MCF 10A (cell line): ENCODE measurements around the gene DDX39A. TPM values are rescaled to one million over a fixed set of nuclear protein-coding genes. Genes with fewer than 3 reads are reported as not detected.

Experiments used
- BruUV-seq: library from RNA; stranded (reverse); fragments of 400-500 nt; replicated peaks from 2 replicates; lab custom pipeline; 2021; lab: Mats Ljungman, UMichigan
- CTCF ChIA-PET: fragments of 300-600 bp; sonication (Branson Sonifier 250); formaldehyde crosslinking; extraction: SDS; loops from one replicate; lab custom pipeline; 2021; ENCODE audit warnings: antibody characterized with exemption, inconsistent platforms; lab: Yijun Ruan, JAX
- POLR2A ChIA-PET: fragments of 300-600, 350-650 bp; sonication (Branson Sonifier 250); formaldehyde crosslinking; extraction: SDS; loops from one replicate; lab custom pipeline; 2020; ENCODE audit warnings: antibody characterized with exemption, inconsistent platforms; lab: Yijun Ruan, JAX
- DNase-seq: peaks from one replicate; pipeline ENCODE4 v3.0.0-alpha.2; 2018; ENCODE audit not compliant: unreplicated experiment
- H3K27ac Mint-ChIP-seq: one replicate; pipeline ENCODE4 v1.8.0; 2022; ENCODE audit warnings: mild to moderate bottlenecking, low read depth, mixed read lengths; ENCODE audit not compliant: unreplicated experiment
- H3K27me3 Mint-ChIP-seq: one replicate; pipeline ENCODE4 v1.8.0; 2022; ENCODE audit warnings: mixed read lengths; ENCODE audit not compliant: insufficient read depth, unreplicated experiment
- H3K36me3 Mint-ChIP-seq: one replicate; pipeline ENCODE4 v1.8.0; 2022; ENCODE audit warnings: mild to moderate bottlenecking, moderate library complexity, mixed read lengths; ENCODE audit not compliant: insufficient read depth, unreplicated experiment
- H3K4me1 Mint-ChIP-seq: one replicate; pipeline ENCODE4 v1.8.0; 2022; ENCODE audit warnings: mixed read lengths; ENCODE audit not compliant: insufficient read depth, unreplicated experiment
- H3K4me3 Mint-ChIP-seq: one replicate; pipeline ENCODE4 v1.8.0; 2022; ENCODE audit warnings: mild to moderate bottlenecking, moderate library complexity, mixed read lengths; ENCODE audit not compliant: unreplicated experiment
- H3K9me3 Mint-ChIP-seq: one replicate; pipeline ENCODE4 v1.8.0; 2022; ENCODE audit warnings: mixed read lengths; ENCODE audit not compliant: unreplicated experiment
- intact Hi-C: fragments of 100-400 bp; cut with micrococcal nuclease; formaldehyde crosslinking; loops from 2 replicates; pipeline ENCODE4 v1.14.1; 2022
- total RNA-seq: library from RNA; stranded (reverse); gene quantifications from 2 replicates; pipeline ENCODE4 v1.2.3, GENCODE V29; 2022
- TF ChIP-seq, protein P1 (sequence below): fragments of 200-600 bp; IDR thresholded peaks from one replicate; pipeline ENCODE4 v1.8.0; 2022; ENCODE audit warnings: antibody characterized with exemption, mild to moderate bottlenecking; ENCODE audit not compliant: unreplicated experiment

The DDX39A gene
- total RNA-seq, 1 experiment from 2014 or later = 65.4 TPM

GRCh38 chr19:14395710-14396336 is 23.3 kb downstream of the DDX39A start:
- CTCF ChIA-PET = interaction anchor here (0.5 to 0.9 kb wide), 2 partner anchors 76 to 508 kb away, joined by 3 read pairs; no protein-coding TSS in a partner anchor
- no peaks in the 10 kb centered on the region for H3K27me3 Mint-ChIP-seq
- peaks cover 69% of the 10 kb centered on the region for H3K36me3 Mint-ChIP-seq
- H3K9me3 Mint-ChIP-seq = no peaks in the 10 kb centered on the region
- TF ChIP-seq, protein P1, sequence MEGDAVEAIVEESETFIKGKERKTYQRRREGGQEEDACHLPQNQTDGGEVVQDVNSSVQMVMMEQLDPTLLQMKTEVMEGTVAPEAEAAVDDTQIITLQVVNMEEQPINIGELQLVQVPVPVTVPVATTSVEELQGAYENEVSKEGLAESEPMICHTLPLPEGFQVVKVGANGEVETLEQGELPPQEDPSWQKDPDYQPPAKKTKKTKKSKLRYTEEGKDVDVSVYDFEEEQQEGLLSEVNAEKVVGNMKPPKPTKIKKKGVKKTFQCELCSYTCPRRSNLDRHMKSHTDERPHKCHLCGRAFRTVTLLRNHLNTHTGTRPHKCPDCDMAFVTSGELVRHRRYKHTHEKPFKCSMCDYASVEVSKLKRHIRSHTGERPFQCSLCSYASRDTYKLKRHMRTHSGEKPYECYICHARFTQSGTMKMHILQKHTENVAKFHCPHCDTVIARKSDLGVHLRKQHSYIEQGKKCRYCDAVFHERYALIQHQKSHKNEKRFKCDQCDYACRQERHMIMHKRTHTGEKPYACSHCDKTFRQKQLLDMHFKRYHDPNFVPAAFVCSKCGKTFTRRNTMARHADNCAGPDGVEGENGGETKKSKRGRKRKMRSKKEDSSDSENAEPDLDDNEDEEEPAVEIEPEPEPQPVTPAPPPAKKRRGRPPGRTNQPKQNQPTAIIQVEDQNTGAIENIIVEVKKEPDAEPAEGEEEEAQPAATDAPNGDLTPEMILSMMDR = no peak
- no peak overlapping the region for H3K27ac Mint-ChIP-seq
- POLR2A ChIA-PET = interaction anchor here (1.1 kb wide), 1 partner anchor 14 kb away, joined by 3 read pairs; the partner anchor contains the start of gene ADGRE5
- intact Hi-C loops = no loop called here
- no peak overlapping the region for H3K4me3 Mint-ChIP-seq
- no TSS peak for BruUV-seq
- no peak for DNase-seq
- peaks cover under 1% of the 10 kb centered on the region for H3K4me1 Mint-ChIP-seq

- H3K27me3 Mint-ChIP-seq = no peaks in the 10 kb centered on the region
- H3K27ac Mint-ChIP-seq = no peak overlapping the region
- H3K9me3 Mint-ChIP-seq = no peaks in the 10 kb centered on the region
- no TSS peak for BruUV-seq
- CTCF ChIA-PET = interaction anchor here (0.6 to 1.2 kb wide), 3 partner anchors 9 to 76 kb away, joined by 3 to 4 read pairs (median 3); no protein-coding TSS in a partner anchor
- peaks cover 68% of the 10 kb centered on the region for H3K36me3 Mint-ChIP-seq
- no peak for DNase-seq
- H3K4me3 Mint-ChIP-seq = no peak overlapping the region
- TF ChIP-seq, protein P1 = no peak
- no peaks in the 10 kb centered on the region for H3K4me1 Mint-ChIP-seq
- POLR2A ChIA-PET = interaction anchor here (1.1 kb wide), 1 partner anchor 14 kb away, joined by 4 read pairs; the partner anchor contains the start of gene ADGRE5
- intact Hi-C loops = no loop called here
These were observed 23.9 kb downstream of the DDX39A start for GRCh38 chr19:14395262-14395661.

DNA sequence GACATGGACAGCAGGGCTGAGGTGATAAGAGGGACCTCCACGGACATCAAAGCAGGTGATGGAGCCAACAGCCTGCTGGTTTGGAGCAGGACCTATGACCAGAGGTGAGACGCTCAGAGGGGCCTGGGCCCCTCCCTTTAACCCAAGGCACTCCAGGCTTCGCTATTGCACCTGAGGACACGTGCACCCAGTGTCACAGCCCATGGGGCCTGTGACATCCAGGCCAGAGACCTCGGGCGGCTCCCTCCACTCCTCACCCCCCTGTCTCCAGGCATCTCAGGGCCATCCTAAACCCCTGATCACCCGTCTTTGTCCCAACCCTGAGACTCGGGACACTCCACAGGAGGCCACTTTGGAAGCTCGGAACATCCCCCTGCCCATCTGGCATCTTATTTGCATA is 25.0 kb downstream of the DDX39A start:
- no TSS peak for BruUV-seq

DNA sequence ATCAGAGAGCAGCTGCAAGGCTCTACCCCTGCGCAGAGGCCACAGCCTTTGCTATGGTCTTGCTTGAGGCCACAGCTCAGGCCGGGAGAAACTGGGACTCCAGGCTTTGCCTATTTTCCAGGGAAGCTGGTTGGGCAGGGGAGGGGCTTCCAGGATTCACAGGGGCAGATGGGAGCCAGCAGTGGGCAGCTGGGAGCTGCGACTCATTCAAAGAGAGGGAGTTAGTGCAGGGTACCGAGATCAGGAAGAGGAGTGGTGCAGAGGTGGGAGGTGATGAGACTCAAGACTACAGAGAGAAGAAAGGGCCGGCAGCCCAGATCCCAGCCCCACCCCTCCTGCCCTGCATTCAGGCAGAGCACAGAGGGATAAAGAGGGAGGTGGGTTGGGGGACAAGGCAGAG is 25.8 kb downstream of the DDX39A start:
- intact Hi-C loops = no loop called here
- ChIA-PET POLR2A (no interaction called here), CTCF (no interaction called here)
- BruUV-seq = no TSS peak
- H3K36me3 Mint-ChIP-seq = peaks cover 60% of the 10 kb centered on the region
- DNase-seq = no peak
- TF ChIP-seq, protein P1 = no peak
- no peak overlapping the region for H3K4me3 Mint-ChIP-seq
- H3K27ac Mint-ChIP-seq = no peak overlapping the region
- H3K27me3 Mint-ChIP-seq = no peaks in the 10 kb centered on the region
- H3K9me3 Mint-ChIP-seq = no peaks in the 10 kb centered on the region
- no peaks in the 10 kb centered on the region for H3K4me1 Mint-ChIP-seq

More for the DNA sequence above, 25.0 kb downstream of the DDX39A start:
- intact Hi-C loops = no loop called here
- DNase-seq = no peak
- Mint-ChIP-seq H3K9me3 (no peaks in the 10 kb centered on the region), H3K27me3 (no peaks in the 10 kb centered on the region), H3K27ac (no peak overlapping the region), H3K36me3 (peaks cover 61% of the 10 kb centered on the region), H3K4me3 (no peak overlapping the region), H3K4me1 (no peaks in the 10 kb centered on the region)
- ChIA-PET POLR2A (no interaction called here), CTCF (interaction anchor here (1.2 kb wide), 1 partner anchor 10 kb away, joined by 3 read pairs; no protein-coding TSS in a partner anchor)
- TF ChIP-seq, protein P1 = no peak
